Panc1 (cell line): ENCODE measurements around the gene SLC34A3.
A peak's percentile ranks its signal among the peaks of the same experiment; 100 is the strongest.

Experiments used
- POLR2AphosphoS5 ChIP-seq: IDR thresholded peaks from 2 replicates; pipeline ENCODE4 v1.6.1; 2012; ENCODE audit warnings: mild to moderate bottlenecking, low read depth, low read length, moderate library complexity
- SIN3A ChIP-seq: IDR thresholded peaks from 2 replicates; pipeline ENCODE4 v1.6.1; 2012; ENCODE audit warnings: low read depth, mild to moderate bottlenecking, low read length, moderate library complexity, borderline replicate concordance; ENCODE audit not compliant: insufficient read depth
- TCF7L2 ChIP-seq: IDR thresholded peaks from 2 replicates; pipeline ENCODE4 v1.6.1; 2011; ENCODE audit warnings: mild to moderate bottlenecking, low read depth, low read length, inconsistent platforms
- TF ChIP-seq, protein P1 (sequence below): fragments of 450-650 bp; IDR thresholded peaks from 2 replicates; pipeline ENCODE4 v1.5.1; 2017; ENCODE audit warnings: mild to moderate bottlenecking
- TF ChIP-seq, protein P2 (sequence below), 2 experiments: IDR thresholded peaks; 2 replicates each; pipeline ENCODE4 v1.6.1; 2011 to 2012; ENCODE audit warnings: low read depth in 2 of 2, control low read depth in 1 of 2, low read length in 1 of 2, mild to moderate bottlenecking in 1 of 2, moderate library complexity in 1 of 2; ENCODE audit not compliant: insufficient read depth in 1 of 2

DNA sequence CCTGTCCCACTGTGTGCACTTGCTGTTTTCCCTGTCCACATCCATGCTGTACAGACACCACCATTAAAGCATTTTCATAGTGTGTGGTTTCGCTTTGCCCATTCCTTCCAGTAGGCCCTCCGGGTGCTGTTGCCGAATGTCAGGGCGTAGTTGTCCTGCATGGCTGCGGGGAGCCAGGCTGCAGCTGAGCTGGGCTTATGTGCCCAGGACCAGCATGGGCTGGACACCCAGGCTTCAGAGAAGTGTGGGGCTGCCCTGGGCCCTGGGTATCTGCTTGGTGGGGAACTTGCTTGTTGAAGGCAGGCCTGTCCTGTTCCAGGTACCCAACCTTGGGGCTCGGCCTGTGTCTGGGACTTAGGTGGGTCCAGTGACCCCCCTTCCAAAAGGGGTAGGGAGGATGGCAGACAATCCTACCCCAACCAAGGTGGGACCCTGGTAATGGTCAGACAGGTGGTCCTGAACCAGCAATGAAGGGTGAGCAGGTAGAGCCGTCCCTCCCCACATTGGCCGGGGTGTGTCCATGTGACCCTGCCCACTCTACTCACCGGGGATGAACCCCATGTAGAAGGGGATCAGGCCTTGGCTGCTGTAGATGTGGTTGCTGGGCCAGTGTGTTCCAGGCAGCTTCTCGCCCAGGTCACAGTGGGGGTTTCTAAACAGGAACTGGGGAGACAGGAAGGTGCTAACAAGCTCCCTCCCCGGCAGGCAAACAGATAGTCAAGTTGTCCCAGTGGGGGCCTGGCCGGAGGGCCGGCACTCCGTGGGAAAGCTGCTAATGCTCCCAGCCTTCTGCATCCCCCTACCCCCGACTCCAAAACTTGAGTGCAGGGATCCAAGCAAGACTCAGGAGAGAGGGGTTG, 13.2 kb downstream of the SLC34A3 start:
- peak; percentile 89 for TF ChIP-seq POLR2AphosphoS5
- TF ChIP-seq, protein P1, sequence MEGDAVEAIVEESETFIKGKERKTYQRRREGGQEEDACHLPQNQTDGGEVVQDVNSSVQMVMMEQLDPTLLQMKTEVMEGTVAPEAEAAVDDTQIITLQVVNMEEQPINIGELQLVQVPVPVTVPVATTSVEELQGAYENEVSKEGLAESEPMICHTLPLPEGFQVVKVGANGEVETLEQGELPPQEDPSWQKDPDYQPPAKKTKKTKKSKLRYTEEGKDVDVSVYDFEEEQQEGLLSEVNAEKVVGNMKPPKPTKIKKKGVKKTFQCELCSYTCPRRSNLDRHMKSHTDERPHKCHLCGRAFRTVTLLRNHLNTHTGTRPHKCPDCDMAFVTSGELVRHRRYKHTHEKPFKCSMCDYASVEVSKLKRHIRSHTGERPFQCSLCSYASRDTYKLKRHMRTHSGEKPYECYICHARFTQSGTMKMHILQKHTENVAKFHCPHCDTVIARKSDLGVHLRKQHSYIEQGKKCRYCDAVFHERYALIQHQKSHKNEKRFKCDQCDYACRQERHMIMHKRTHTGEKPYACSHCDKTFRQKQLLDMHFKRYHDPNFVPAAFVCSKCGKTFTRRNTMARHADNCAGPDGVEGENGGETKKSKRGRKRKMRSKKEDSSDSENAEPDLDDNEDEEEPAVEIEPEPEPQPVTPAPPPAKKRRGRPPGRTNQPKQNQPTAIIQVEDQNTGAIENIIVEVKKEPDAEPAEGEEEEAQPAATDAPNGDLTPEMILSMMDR = no peak
- TF ChIP-seq, protein P2, sequence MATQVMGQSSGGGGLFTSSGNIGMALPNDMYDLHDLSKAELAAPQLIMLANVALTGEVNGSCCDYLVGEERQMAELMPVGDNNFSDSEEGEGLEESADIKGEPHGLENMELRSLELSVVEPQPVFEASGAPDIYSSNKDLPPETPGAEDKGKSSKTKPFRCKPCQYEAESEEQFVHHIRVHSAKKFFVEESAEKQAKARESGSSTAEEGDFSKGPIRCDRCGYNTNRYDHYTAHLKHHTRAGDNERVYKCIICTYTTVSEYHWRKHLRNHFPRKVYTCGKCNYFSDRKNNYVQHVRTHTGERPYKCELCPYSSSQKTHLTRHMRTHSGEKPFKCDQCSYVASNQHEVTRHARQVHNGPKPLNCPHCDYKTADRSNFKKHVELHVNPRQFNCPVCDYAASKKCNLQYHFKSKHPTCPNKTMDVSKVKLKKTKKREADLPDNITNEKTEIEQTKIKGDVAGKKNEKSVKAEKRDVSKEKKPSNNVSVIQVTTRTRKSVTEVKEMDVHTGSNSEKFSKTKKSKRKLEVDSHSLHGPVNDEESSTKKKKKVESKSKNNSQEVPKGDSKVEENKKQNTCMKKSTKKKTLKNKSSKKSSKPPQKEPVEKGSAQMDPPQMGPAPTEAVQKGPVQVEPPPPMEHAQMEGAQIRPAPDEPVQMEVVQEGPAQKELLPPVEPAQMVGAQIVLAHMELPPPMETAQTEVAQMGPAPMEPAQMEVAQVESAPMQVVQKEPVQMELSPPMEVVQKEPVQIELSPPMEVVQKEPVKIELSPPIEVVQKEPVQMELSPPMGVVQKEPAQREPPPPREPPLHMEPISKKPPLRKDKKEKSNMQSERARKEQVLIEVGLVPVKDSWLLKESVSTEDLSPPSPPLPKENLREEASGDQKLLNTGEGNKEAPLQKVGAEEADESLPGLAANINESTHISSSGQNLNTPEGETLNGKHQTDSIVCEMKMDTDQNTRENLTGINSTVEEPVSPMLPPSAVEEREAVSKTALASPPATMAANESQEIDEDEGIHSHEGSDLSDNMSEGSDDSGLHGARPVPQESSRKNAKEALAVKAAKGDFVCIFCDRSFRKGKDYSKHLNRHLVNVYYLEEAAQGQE (IDR thresholded peaks at IDR 0.05; ENCODE audit: insufficient read depth in 1 of 2, low read depth in 2 of 2, low read length in 1 of 2) = no peak
- TF ChIP-seq SIN3A = no peak
- no peak for TF ChIP-seq TCF7L2
